Prostate gland (tissue), 2 donors: ENCODE measurements around the gene IL1A.

Experiments
- POLR2AphosphoS5 ChIP-seq: sonication (generic); formaldehyde crosslinking; IDR thresholded peaks from one replicate; pipeline ENCODE4 v1.6.1; 2017; ENCODE audit warnings: antibody characterized with exemption
- TF ChIP-seq, protein P1 (sequence below), 4 experiments: fragments of 200-600 bp in 2 of 4; fragments of 450-650 bp in 2 of 4; sonication (generic) in 2 of 4; IDR thresholded peaks; 1 replicate in 3 of 4; 2 replicates in 1 of 4; pipeline ENCODE4 v1.5.1; 2016 to 2019; ENCODE audit warnings: antibody characterized with exemption in 4 of 4, mild to moderate bottlenecking in 2 of 4, moderate library complexity in 2 of 4

DNA sequence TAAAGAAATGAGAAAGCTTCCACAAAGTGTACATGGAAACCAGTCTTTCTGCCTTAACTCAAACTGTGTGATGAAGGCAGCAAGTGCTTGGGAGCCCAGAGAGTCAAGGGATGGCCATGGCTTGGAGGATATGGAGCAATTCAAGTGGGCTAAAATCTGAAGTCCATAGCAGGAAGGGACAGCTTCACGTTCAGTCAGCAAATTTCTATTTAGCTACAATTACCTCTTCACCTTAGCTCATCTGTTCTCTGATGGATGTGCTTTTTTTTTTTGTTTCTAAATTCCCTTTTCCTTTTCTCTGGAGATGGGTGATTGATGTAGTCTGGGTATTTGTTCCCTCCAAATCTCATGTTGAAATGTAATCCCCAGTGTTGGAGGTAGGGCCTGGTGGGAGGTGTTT is 4.9 kb upstream of the IL1A start:
- TF ChIP-seq, protein P1, sequence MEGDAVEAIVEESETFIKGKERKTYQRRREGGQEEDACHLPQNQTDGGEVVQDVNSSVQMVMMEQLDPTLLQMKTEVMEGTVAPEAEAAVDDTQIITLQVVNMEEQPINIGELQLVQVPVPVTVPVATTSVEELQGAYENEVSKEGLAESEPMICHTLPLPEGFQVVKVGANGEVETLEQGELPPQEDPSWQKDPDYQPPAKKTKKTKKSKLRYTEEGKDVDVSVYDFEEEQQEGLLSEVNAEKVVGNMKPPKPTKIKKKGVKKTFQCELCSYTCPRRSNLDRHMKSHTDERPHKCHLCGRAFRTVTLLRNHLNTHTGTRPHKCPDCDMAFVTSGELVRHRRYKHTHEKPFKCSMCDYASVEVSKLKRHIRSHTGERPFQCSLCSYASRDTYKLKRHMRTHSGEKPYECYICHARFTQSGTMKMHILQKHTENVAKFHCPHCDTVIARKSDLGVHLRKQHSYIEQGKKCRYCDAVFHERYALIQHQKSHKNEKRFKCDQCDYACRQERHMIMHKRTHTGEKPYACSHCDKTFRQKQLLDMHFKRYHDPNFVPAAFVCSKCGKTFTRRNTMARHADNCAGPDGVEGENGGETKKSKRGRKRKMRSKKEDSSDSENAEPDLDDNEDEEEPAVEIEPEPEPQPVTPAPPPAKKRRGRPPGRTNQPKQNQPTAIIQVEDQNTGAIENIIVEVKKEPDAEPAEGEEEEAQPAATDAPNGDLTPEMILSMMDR (IDR thresholded peaks at IDR 0.05) = no peak
- TF ChIP-seq POLR2AphosphoS5 = no peak
